K562 (cell line): ENCODE data around the gene LGI4. TPM values are rescaled to one million over a fixed set of nuclear protein-coding genes. Genes with fewer than 3 reads are reported as not detected.
A peak's percentile ranks its signal among the peaks of the same experiment; 100 is the strongest.

Source experiments
- ATAC-seq: fragments of 200-7000 bp; cut with Tn5 transposase; 3 replicates; pipeline ENCODE4 v1.9.1; 2020; ENCODE audit warnings: moderate library complexity
- BruUV-seq: library from RNA; stranded (reverse); fragments of 400-500 nt; replicated peaks from 2 replicates; lab custom pipeline; 2021; lab: Mats Ljungman, UMichigan
- CTCF ChIA-PET: fragments of 300-600 bp; formaldehyde crosslinking; extraction: SDS; loops from one replicate; lab custom pipeline; 2021; ENCODE audit warnings: low intra/inter-chr PET ratio; lab: Yijun Ruan, JAX
- POLR2A ChIA-PET: fragments of 300-600, 350-650 bp; sonication (Branson Sonifier 250); formaldehyde crosslinking; extraction: SDS; loops from one replicate; lab custom pipeline; 2021; ENCODE audit warnings: antibody characterized with exemption, inconsistent platforms; lab: Yijun Ruan, JAX
- DNase-seq, 4 experiments: peaks; one replicate each; pipeline versions ENCODE4 v3.0.0 to v3.0.0-alpha.2; 2011 to 2018; ENCODE audit warnings: low spot score in 3 of 4, mixed read lengths in 3 of 4; ENCODE audit errors: extremely low read depth in 1 of 4
- FAIRE-seq: peaks from 2 replicates; lab custom pipeline; 2011; peaks lifted over from hg19 to GRCh38; lab: Jason Lieb, UNC
- H2AFZ ChIP-seq: 2 replicates; pipeline ENCODE4 v1.6.0; 2011; ENCODE audit warnings: low read depth, low read length, control low read depth, inconsistent platforms
- H3K27ac ChIP-seq: fragments of 200-600 bp; 3 replicates; pipeline ENCODE4 v1.8.0; 2011; ENCODE audit warnings: low read depth, mild to moderate bottlenecking, control low read depth, inconsistent platforms, low read length, moderate library complexity, mixed read lengths; ENCODE audit errors: extremely low read depth
- H3K27me3 ChIP-seq, 2 experiments: fragments of 300-600 bp in 1 of 2; 2 replicates in 1 of 2; 3 replicates in 1 of 2; pipeline versions ENCODE4 v1.6.0 to v1.8.0; 2011; ENCODE audit warnings: inconsistent platforms in 2 of 2, low read length in 2 of 2, mild to moderate bottlenecking in 1 of 2, mixed read lengths in 1 of 2, moderate library complexity in 1 of 2; ENCODE audit not compliant: control insufficient read depth in 2 of 2, insufficient read depth in 2 of 2
- H3K36me3 ChIP-seq: fragments of 300-600 bp; 3 replicates; pipeline ENCODE4 v1.8.0; 2011; ENCODE audit warnings: mild to moderate bottlenecking, low read length, inconsistent platforms; ENCODE audit not compliant: control insufficient read depth, insufficient read depth
- H3K4me1 ChIP-seq, 2 experiments: fragments of 200-600 bp in 1 of 2; replicated peaks in 1 of 2; 2 replicates in 1 of 2; 3 replicates in 1 of 2; pipeline versions ENCODE4 v1.5.1 to v1.8.0; 2011; ENCODE audit warnings: inconsistent platforms in 2 of 2, low read length in 2 of 2, mild to moderate bottlenecking in 1 of 2, mixed read lengths in 1 of 2, moderate library complexity in 1 of 2; ENCODE audit not compliant: control insufficient read depth in 2 of 2, insufficient read depth in 2 of 2
- H3K4me2 ChIP-seq: 2 replicates; pipeline ENCODE4 v1.6.1; 2011; ENCODE audit warnings: low read length, control low read depth, inconsistent platforms, mixed read lengths; ENCODE audit not compliant: insufficient read depth
- H3K4me3 ChIP-seq: fragments of 200-600 bp; sonication (generic), shearing (Covaris generic); 2 replicates; pipeline ENCODE4 v1.5.1; 2016; ENCODE audit warnings: control low read depth, inconsistent platforms
- H3K79me2 ChIP-seq: fragments of 200-600 bp; 3 replicates; pipeline ENCODE4 v1.8.0; 2011; ENCODE audit warnings: low read length, inconsistent platforms; ENCODE audit not compliant: control insufficient read depth, insufficient read depth
- H3K9ac ChIP-seq, 2 experiments: 2 replicates each; pipeline versions ENCODE4 v1.6.0 to v1.6.1; 2011; ENCODE audit warnings: low read depth in 2 of 2, low read length in 2 of 2, control low read depth in 1 of 2, inconsistent platforms in 1 of 2, mild to moderate bottlenecking in 1 of 2, mixed read lengths in 1 of 2; ENCODE audit not compliant: insufficient read depth in 1 of 2
- H3K9me1 ChIP-seq: one replicate; pipeline ENCODE4 v1.6.0; 2011; ENCODE audit warnings: inconsistent platforms, mild to moderate bottlenecking, low read length, moderate library complexity; ENCODE audit not compliant: control insufficient read depth, insufficient read depth
- H3K9me3 ChIP-seq: replicated peaks from 2 replicates; pipeline ENCODE4 v1.5.1; 2011; ENCODE audit warnings: low read depth, low read length, inconsistent platforms; ENCODE audit not compliant: control insufficient read depth, insufficient read depth
- H4K20me1 ChIP-seq: replicated peaks from 2 replicates; pipeline ENCODE4 v1.6.1; 2011; ENCODE audit warnings: low read length, inconsistent platforms, mixed read lengths; ENCODE audit not compliant: control insufficient read depth, insufficient read depth
- MAX ChIP-seq: sonication (generic); formaldehyde crosslinking; IDR thresholded peaks from 2 replicates; pipeline ENCODE4 v1.9.0; 2022; ENCODE audit warnings: mild to moderate bottlenecking, missing genetic modification reagents
- POLR2G ChIP-seq: fragments of 200-400 bp; formaldehyde crosslinking; IDR thresholded peaks from 2 replicates; pipeline ENCODE4 v1.6.1; 2017; ENCODE audit warnings: low read depth, mild to moderate bottlenecking, antibody characterized with exemption, low read length, moderate library complexity
- RBFOX2 ChIP-seq: fragments of 200-400 bp; formaldehyde crosslinking; IDR thresholded peaks from 2 replicates; pipeline ENCODE4 v1.6.1; 2017; ENCODE audit warnings: low read depth, mild to moderate bottlenecking, low read length, moderate library complexity
- RBM22 ChIP-seq: fragments of 200-400 bp; formaldehyde crosslinking; IDR thresholded peaks from 2 replicates; pipeline ENCODE4 v1.6.1; 2018; ENCODE audit warnings: low read length, low read depth; ENCODE audit not compliant: poor library complexity, severe bottlenecking
- RBM25 ChIP-seq: fragments of 200-400 bp; formaldehyde crosslinking; IDR thresholded peaks from 2 replicates; pipeline ENCODE4 v1.6.1; 2018; ENCODE audit warnings: low read length, low read depth, moderate library complexity; ENCODE audit not compliant: severe bottlenecking
- U2AF2 ChIP-seq: fragments of 200-400 bp; formaldehyde crosslinking; optimal IDR thresholded peaks from 2 replicates; pipeline ENCODE3; 2017; ENCODE audit warnings: low read depth, mild to moderate bottlenecking, low read length
- WHSC1 ChIP-seq: IDR thresholded peaks from one replicate; pipeline ENCODE4 v1.6.1; 2012; ENCODE audit warnings: low read length, control low read depth, inconsistent platforms
- ZFP1 ChIP-seq: fragments of 450-650 bp; formaldehyde crosslinking; IDR thresholded peaks from 2 replicates; pipeline ENCODE4 v1.4.0; 2020; ENCODE audit warnings: mild to moderate bottlenecking, mixed read lengths
- ZKSCAN8 ChIP-seq: fragments of 200-800 bp; sonication (Bioruptor generic); IDR thresholded peaks from 2 replicates; pipeline ENCODE4 v1.6.1; 2016; ENCODE audit warnings: missing genetic modification characterization, missing compliant biosample characterization
- WGBS: fragments of 100-300 bp; shearing (Covaris generic); methylation state at CpG from one replicate; pipeline ENCODE4 v1.1.6; 2016; ENCODE audit warnings: low coverage, mixed read lengths; ENCODE audit not compliant: insufficient coverage; ENCODE audit errors: missing lambda C conversion rate; 5-methylcytosine and 5-hydroxymethylcytosine counted together
- in situ Hi-C: fragments of 300-500 bp; cut with MboI; formaldehyde crosslinking; loops from 4 replicates; pipeline ENCODE4 v1.15.0; 2018; ENCODE audit warnings: inconsistent platforms, mixed read lengths
- intact Hi-C: fragments of 100-400 bp; cut with micrococcal nuclease; formaldehyde crosslinking; loops from 2 replicates; pipeline ENCODE4 v1.14.2; 2022
- polyA plus RNA-seq, 8 experiments: library from polyadenylated mRNA; depleted of rRNA in 4 of 8; stranded (reverse) in 5 of 8; unstranded in 3 of 8; fragments of >200 nt; fragmentation: Nextera tagmentation in 2 of 8; fragmentation: Illumina TruSeq in 1 of 8; extraction: Ambion mirVana in 2 of 8; extraction: Trizol in 1 of 8; gene quantifications; 2 replicates each; pipeline versions ENCODE4 v1.2.1 to v1.2.3, GENCODE V29; 2011 to 2014; ENCODE audit warnings: inconsistent platforms in 1 of 8, missing spikeins in 1 of 8
- total RNA-seq, 7 experiments: library from RNA; depleted of rRNA in 6 of 7; stranded (reverse); fragments of >200 nt in 6 of 7; fragmentation: Illumina TruSeq in 2 of 7; extraction: Trizol in 2 of 7; gene quantifications; 2 replicates each; pipeline versions ENCODE4 v1.2.1 to v1.2.3, GENCODE V29; 2011 to 2021; ENCODE audit warnings: low replicate concordance in 1 of 7

Gene LGI4
- total and polyA plus RNA-seq, 9 of the 15 experiments (the other 6 are each of a cell fraction or from before 2014, with no cell fraction given), result 0.14 to 0.30 (median 0.24) TPM; not detected in 4

- Histone ChIP-seq H3K27ac (no peak overlapping the region), H3K9me1 (no peaks in the 10 kb centered on the region), H3K9ac (peak overlapping the region in 1 of 2 experiments; percentile 65; a peak in 1 of 4 replicates), H3K79me2 (peaks cover 63% of the 10 kb centered on the region), H4K20me1 (no peaks in the 10 kb centered on the region), H3K4me1 (peaks cover 26 to 52% of the 10 kb centered on the region in 2 experiments; a peak in 4 of 5 replicates), H3K9me3 (no peaks in the 10 kb centered on the region), H2AFZ (no peak overlapping the region), H3K36me3 (peaks cover 70% of the 10 kb centered on the region), H3K4me2 (no peak overlapping the region), H3K4me3 (no peak overlapping the region), H3K27me3 (no peaks in the 10 kb centered on the region)
- no peak for TF ChIP-seq WHSC1
- TF ChIP-seq RBM25, result peak; percentile 49
- intact Hi-C loops, result loop anchor here (5.0 kb wide), 1 partner anchor 110 kb away; the partner anchor contains the start of gene USF2
- in situ Hi-C loops, result no loop called here
- WGBS, result 98% methylated on average over 4 of the region's 4 CpGs
- FAIRE-seq (no peak), DNase-seq (no peak), ATAC-seq (no peak)
- BruUV-seq, result no TSS peak
- ChIA-PET POLR2A (interaction anchor here (0.5 kb wide), 1 partner anchor 44 kb away, joined by 4 read pairs; no protein-coding TSS in a partner anchor), CTCF (no interaction called here)
Observed at GRCh38 chr19:35157431-35157830, 22.6 kb upstream of the LGI4 start.

- DNase-seq, result no peak
- peaks cover 55% of the 10 kb centered on the region for H3K79me2 ChIP-seq
- no peaks in the 10 kb centered on the region for H3K9me3 ChIP-seq
- peak overlapping the region; percentile 92; the same call in 1 of the 2 replicates for H3K4me3 ChIP-seq
- CTCF ChIA-PET, result no interaction called here
- peaks cover 63% of the 10 kb centered on the region for H3K36me3 ChIP-seq
- no peaks in the 10 kb centered on the region for H3K27me3 ChIP-seq
- intact Hi-C loops, result loop anchor here (5.0 kb wide), 1 partner anchor 111 kb away; the partner anchor contains the start of gene USF2
- TF ChIP-seq MAX (CRISPR knock-in tag), result no peak
- no peak for TF ChIP-seq U2AF2
- TF ChIP-seq RBFOX2, result peak; percentile 70
- TF ChIP-seq RBM22, result no peak
- TF ChIP-seq POLR2G, result peak; percentile 58; the same call in 1 of the 2 replicates
- no peak for TF ChIP-seq ZFP1 (CRISPR knock-in tag)
- no peak for TF ChIP-seq ZKSCAN8 (CRISPR knock-in tag)
- H3K27ac ChIP-seq, result no peak overlapping the region
- WGBS, result 79% methylated on average over 7 of the region's 7 CpGs
- H3K4me1 ChIP-seq, result peaks cover 18 to 48% of the 10 kb centered on the region in 2 experiments; a peak in 4 of 5 replicates
- no peak for FAIRE-seq
- no TSS peak for BruUV-seq
- H3K9me1 ChIP-seq, result no peaks in the 10 kb centered on the region
- no peak overlapping the region for H2AFZ ChIP-seq
- POLR2A ChIA-PET, result no interaction called here
- H3K4me2 ChIP-seq, result peak overlapping the region; percentile 95
- in situ Hi-C loops, result no loop called here
- peak overlapping the region; percentile 84 to 89 for H3K9ac ChIP-seq
- no peaks in the 10 kb centered on the region for H4K20me1 ChIP-seq
- no peak for ATAC-seq
Observed at GRCh38 chr19:35156673-35157014, 21.8 kb upstream of the LGI4 start.
